C4-2B (cell line): Measurements from ENCODE around the gene ITGB4.

ENCODE experiments used
- ZFX ChIP-seq: fragments of 450-650 bp; IDR thresholded peaks from 2 replicates; pipeline ENCODE4 v1.6.1; 2017
- TF ChIP-seq, protein P1 (sequence below): fragments of 450-650 bp; conservative IDR thresholded peaks from 2 replicates; pipeline ENCODE4 v1.5.1; 2017; ENCODE audit warnings: mild to moderate bottlenecking

- TF ChIP-seq, protein P1, sequence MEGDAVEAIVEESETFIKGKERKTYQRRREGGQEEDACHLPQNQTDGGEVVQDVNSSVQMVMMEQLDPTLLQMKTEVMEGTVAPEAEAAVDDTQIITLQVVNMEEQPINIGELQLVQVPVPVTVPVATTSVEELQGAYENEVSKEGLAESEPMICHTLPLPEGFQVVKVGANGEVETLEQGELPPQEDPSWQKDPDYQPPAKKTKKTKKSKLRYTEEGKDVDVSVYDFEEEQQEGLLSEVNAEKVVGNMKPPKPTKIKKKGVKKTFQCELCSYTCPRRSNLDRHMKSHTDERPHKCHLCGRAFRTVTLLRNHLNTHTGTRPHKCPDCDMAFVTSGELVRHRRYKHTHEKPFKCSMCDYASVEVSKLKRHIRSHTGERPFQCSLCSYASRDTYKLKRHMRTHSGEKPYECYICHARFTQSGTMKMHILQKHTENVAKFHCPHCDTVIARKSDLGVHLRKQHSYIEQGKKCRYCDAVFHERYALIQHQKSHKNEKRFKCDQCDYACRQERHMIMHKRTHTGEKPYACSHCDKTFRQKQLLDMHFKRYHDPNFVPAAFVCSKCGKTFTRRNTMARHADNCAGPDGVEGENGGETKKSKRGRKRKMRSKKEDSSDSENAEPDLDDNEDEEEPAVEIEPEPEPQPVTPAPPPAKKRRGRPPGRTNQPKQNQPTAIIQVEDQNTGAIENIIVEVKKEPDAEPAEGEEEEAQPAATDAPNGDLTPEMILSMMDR = no peak
- no peak for TF ChIP-seq ZFX
Measured at GRCh38 chr17:75754378-75755204, 33.3 kb downstream of the ITGB4 start.
